Measurements from ENCODE around the gene SLC25A1.
A peak's percentile ranks its signal among the peaks of the same experiment; 100 is the strongest.
"Not testable (repeated sequence)": the region's sequence is repeated elsewhere in the genome, so short reads cannot be mapped to it uniquely, and the experiment has no call there.

The SLC25A1 gene

GRCh38 chr22:19179497-19180048 is 1.0 kb upstream of the SLC25A1 start:
- DNase-seq, result no peak

- peak; percentile 54 for DNase-seq
These were observed 375 bp downstream of the SLC25A1 start for GRCh38 chr22:19178065-19178656.

- DNase-seq, result no peak
These were observed 1.1 kb downstream of the SLC25A1 start for GRCh38 chr22:19177164-19178064.

GRCh38 chr22:19176732-19177131 is 1.8 kb downstream of the SLC25A1 start:
- no peak for DNase-seq

GRCh38 chr22:19176175-19176643 is 2.3 kb downstream of the SLC25A1 start:
- DNase-seq, result no peak

GRCh38 chr22:19175602-19176174 is 2.8 kb downstream of the SLC25A1 start:
- DNase-seq, result no peak

GRCh38 chr22:19175026-19175601 is 3.4 kb downstream of the SLC25A1 start:
- no peak for DNase-seq

- DNase-seq, result no peak
These were observed 4.2 kb downstream of the SLC25A1 start for GRCh38 chr22:19174106-19175025.

GRCh38 chr22:19173047-19174035 is 5.2 kb downstream of the SLC25A1 start:
- DNase-seq, result no peak

GRCh38 chr22:19172213-19173046 is 6.1 kb downstream of the SLC25A1 start:
- DNase-seq, result no peak

GRCh38 chr22:19169947-19170318 is 8.6 kb downstream of the SLC25A1 start:
- no peak for DNase-seq

- no peak for DNase-seq
These were observed 9.3 kb downstream of the SLC25A1 start for GRCh38 chr22:19169002-19169946.

GRCh38 chr22:19168088-19168890 is 10.2 kb downstream of the SLC25A1 start:
- DNase-seq, result no peak

GRCh38 chr22:19167106-19167869 is 11.2 kb downstream of the SLC25A1 start:
- DNase-seq, result no peak

- no peak for DNase-seq
These were observed 12.1 kb downstream of the SLC25A1 start for GRCh38 chr22:19166421-19166820.

- DNase-seq, result no peak
These were observed 14.1 kb downstream of the SLC25A1 start for GRCh38 chr22:19164425-19164824.

GRCh38 chr22:19158649-19159048 is 19.9 kb downstream of the SLC25A1 start:
- DNase-seq, result not testable (repeated sequence)
